Measurements from ENCODE around the gene PRIM1. TPM values are rescaled to one million over a fixed set of nuclear protein-coding genes. Genes with fewer than 3 reads are reported as not detected.

The PRIM1 gene
- total and polyA plus RNA-seq, 2 of the 13 experiments (the other 11 are each of a cell fraction or from before 2014, with no cell fraction given): 30.0 to 47.3 TPM

DNA sequence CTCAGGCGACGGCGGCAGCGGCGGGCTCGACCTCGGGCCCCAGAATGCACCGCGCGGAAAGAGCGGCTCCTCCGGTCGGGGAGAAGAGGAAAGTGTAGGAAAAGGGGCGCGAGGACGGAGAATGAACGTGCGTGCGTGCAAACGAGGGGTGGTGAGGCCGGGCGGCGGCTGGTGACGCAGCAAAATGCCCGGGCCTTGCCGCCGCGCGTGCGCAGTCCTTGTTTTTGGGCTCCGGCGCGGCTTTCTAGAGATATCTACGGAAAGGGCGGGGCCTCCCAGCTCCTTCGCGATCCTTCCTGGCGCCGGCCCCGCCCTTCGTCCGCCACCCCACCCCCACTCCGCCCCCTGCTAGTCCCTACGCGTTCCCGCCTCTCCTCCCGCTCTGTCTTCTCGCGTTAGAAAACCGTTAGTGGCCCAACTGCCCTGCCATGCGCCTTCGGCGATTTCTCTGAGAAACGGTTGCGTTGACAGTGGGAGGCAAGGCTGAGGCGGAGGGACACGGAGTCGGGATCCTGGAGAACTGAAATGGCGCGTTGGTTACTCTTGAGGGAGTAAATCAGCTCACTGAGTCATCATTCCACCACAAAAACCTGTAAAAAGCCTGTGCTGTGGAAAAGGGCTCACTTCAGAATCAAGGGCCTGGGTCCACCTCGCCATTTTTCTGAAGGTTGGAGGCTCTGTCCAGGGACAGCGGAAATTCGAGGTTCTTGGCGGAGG is 63.8 kb downstream of the PRIM1 start, which contains the start of gene PTGES3 (continued):
- peak; percentile 91 for TF ChIP-seq YEATS2 (CRISPR knock-in tag; IDR thresholded peaks at IDR 0.05; ENCODE audit: borderline replicate concordance)
- TF ChIP-seq KDM1A (CRISPR knock-in tag; IDR thresholded peaks at IDR 0.05): 0 out of 2 replicates have a peak, but pooled peaks have one; percentile 9
- TF ChIP-seq, protein P1, sequence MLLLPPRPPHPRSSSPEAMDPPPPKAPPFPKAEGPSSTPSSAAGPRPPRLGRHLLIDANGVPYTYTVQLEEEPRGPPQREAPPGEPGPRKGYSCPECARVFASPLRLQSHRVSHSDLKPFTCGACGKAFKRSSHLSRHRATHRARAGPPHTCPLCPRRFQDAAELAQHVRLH (CRISPR knock-in tag; IDR thresholded peaks at IDR 0.05; ENCODE audit: borderline replicate concordance, low read depth): peak; percentile 77; the same call in 1 of the 2 replicates
- TF ChIP-seq, protein P2, sequence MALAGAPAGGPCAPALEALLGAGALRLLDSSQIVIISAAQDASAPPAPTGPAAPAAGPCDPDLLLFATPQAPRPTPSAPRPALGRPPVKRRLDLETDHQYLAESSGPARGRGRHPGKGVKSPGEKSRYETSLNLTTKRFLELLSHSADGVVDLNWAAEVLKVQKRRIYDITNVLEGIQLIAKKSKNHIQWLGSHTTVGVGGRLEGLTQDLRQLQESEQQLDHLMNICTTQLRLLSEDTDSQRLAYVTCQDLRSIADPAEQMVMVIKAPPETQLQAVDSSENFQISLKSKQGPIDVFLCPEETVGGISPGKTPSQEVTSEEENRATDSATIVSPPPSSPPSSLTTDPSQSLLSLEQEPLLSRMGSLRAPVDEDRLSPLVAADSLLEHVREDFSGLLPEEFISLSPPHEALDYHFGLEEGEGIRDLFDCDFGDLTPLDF (CRISPR knock-in tag; IDR thresholded peaks at IDR 0.05): peak; percentile 90
- no peak for TF ChIP-seq RELA (CRISPR knock-in tag; IDR thresholded peaks at IDR 0.05)
- TF ChIP-seq, protein P3, sequence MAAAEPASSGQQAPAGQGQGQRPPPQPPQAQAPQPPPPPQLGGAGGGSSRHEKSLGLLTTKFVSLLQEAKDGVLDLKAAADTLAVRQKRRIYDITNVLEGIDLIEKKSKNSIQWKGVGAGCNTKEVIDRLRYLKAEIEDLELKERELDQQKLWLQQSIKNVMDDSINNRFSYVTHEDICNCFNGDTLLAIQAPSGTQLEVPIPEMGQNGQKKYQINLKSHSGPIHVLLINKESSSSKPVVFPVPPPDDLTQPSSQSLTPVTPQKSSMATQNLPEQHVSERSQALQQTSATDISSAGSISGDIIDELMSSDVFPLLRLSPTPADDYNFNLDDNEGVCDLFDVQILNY (CRISPR knock-in tag; conservative IDR thresholded peaks at IDR 0.05): no peak
- no peak for TF ChIP-seq ATF7 (IDR thresholded peaks at IDR 0.05)
- peak; percentile 40; the same call in 1 of the 2 replicates for TF ChIP-seq ATF7 (CRISPR knock-in tag; IDR thresholded peaks at IDR 0.05)
- TF ChIP-seq KMT2A (CRISPR knock-in tag; IDR thresholded peaks at IDR 0.05): peak; percentile 85
- no peak; the same call in 1 of the 2 replicates for TF ChIP-seq ZSCAN22 (CRISPR knock-in tag; IDR thresholded peaks at IDR 0.05)
- TF ChIP-seq ZNF143 (CRISPR knock-in tag; IDR thresholded peaks at IDR 0.05): peak; percentile 86
- TF ChIP-seq PRPF4 (IDR thresholded peaks at IDR 0.05; ENCODE audit: low read depth, low read length, poor library complexity, severe bottlenecking): peak; percentile 83
- peak; percentile 54 for TF ChIP-seq SP4 (CRISPR knock-in tag; IDR thresholded peaks at IDR 0.05)
- peak in 1 of 2 experiments; percentile 98; a peak in 2 of 4 replicates for TF ChIP-seq KLF16 (CRISPR knock-in tag; IDR thresholded peaks at IDR 0.05)
- peak; percentile 93 for TF ChIP-seq ZFY (CRISPR knock-in tag; IDR thresholded peaks at IDR 0.05)
- TF ChIP-seq ZNF746 (CRISPR knock-in tag; IDR thresholded peaks at IDR 0.05): peak; percentile 88
- TF ChIP-seq, protein P4, sequence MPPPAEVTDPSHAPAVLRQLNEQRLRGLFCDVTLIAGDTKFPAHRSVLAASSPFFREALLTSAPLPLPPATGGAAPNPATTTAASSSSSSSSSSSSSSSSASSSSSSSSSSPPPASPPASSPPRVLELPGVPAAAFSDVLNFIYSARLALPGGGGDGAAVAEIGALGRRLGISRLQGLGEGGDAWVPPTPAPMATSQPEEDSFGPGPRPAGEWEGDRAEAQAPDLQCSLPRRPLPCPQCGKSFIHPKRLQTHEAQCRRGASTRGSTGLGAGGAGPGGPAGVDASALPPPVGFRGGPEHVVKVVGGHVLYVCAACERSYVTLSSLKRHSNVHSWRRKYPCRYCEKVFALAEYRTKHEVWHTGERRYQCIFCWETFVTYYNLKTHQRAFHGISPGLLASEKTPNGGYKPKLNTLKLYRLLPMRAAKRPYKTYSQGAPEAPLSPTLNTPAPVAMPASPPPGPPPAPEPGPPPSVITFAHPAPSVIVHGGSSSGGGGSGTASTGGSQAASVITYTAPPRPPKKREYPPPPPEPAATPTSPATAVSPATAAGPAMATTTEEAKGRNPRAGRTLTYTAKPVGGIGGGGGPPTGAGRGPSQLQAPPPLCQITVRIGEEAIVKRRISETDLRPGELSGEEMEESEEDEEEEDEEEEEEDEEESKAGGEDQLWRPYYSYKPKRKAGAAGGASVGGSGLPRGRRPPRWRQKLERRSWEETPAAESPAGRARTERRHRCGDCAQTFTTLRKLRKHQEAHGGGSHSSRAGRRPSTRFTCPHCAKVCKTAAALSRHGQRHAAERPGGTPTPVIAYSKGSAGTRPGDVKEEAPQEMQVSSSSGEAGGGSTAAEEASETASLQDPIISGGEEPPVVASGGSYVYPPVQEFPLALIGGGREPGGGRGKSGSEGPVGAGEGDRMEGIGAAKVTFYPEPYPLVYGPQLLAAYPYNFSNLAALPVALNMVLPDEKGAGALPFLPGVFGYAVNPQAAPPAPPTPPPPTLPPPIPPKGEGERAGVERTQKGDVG (CRISPR knock-in tag; IDR thresholded peaks at IDR 0.05; ENCODE audit: borderline replicate concordance): peak; percentile 92; the same call in 1 of the 2 replicates
- peak; percentile 90 for TF ChIP-seq DMAP1 (CRISPR knock-in tag; IDR thresholded peaks at IDR 0.05)
- TF ChIP-seq NR2F2 (IDR thresholded peaks at IDR 0.05; ENCODE audit: borderline replicate concordance, low read depth): 0 out of 2 replicates have a peak, but pooled peaks have one; percentile 4
- peak; percentile 72 for TF ChIP-seq ZNF776 (CRISPR knock-in tag; IDR thresholded peaks at IDR 0.05)
- peak; percentile 96 for TF ChIP-seq ZNF747 (CRISPR knock-in tag; IDR thresholded peaks at IDR 0.05; ENCODE audit: borderline replicate concordance)
- peak; percentile 84; the same call in 1 of the 2 replicates for TF ChIP-seq ZNF446 (CRISPR knock-in tag; IDR thresholded peaks at IDR 0.05)
- TF ChIP-seq, protein P5, sequence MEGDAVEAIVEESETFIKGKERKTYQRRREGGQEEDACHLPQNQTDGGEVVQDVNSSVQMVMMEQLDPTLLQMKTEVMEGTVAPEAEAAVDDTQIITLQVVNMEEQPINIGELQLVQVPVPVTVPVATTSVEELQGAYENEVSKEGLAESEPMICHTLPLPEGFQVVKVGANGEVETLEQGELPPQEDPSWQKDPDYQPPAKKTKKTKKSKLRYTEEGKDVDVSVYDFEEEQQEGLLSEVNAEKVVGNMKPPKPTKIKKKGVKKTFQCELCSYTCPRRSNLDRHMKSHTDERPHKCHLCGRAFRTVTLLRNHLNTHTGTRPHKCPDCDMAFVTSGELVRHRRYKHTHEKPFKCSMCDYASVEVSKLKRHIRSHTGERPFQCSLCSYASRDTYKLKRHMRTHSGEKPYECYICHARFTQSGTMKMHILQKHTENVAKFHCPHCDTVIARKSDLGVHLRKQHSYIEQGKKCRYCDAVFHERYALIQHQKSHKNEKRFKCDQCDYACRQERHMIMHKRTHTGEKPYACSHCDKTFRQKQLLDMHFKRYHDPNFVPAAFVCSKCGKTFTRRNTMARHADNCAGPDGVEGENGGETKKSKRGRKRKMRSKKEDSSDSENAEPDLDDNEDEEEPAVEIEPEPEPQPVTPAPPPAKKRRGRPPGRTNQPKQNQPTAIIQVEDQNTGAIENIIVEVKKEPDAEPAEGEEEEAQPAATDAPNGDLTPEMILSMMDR (CRISPR knock-in tag; IDR thresholded peaks at IDR 0.05): 0 out of 2 replicates have a peak, but pooled peaks have one; percentile 3
